GM03348 (cell line): Measurements from ENCODE around the gene AGPS.
"Not testable (repeated sequence)": the region's sequence is repeated elsewhere in the genome, so short reads cannot be mapped to it uniquely, and the experiment has no call there.

Experiments used
- DNase-seq: peaks from one replicate; pipeline ENCODE4 v3.0.0; 2012; ENCODE audit warnings: low spot score

AGPS gene

DNA sequence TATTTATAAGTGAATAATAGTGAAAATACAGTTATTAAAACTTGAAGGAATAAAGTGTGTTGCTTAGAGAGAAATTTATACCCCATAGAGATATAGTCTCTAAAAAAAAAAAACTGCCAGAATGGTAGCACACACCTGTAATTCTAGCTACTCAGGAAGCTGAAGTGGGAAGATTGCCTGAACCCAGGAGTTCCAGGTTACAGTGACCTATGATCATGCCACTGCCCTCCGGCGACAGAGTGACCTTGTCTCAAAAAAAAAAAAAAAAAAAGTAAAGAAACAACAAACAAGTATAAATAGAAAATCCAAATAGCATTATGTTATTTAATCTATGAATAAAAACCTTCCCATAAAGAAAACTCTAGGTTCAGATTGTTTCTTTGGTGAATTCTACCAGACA, 7.4 kb upstream of the AGPS start:
- no peak for DNase-seq

DNA sequence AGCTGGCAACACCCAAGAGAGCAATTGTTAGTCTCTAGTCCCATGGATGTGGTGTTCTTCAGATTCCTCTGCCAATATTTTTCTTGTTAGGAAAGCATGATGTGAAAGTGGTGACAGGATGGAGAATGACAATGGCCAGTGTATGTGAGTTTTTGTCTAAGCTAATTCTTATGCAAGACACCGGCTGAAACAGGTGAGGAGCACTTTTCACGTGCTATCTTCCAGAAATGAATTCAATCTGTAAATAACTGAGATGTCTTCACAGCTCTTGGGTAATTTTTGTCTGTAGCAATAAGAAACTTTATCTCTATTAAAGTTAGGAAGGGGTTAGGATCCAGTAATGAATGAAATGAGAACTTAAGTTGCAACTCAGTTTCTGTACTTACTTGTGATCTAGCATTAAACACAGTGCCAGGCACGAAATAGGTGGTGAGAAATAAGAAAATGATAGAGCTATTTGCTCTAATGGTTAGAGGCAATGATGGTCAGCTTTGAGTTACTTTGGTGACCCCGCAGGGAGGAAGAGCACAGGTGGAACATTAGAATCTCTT, 676 bp upstream of the AGPS start:
- DNase-seq, result no peak

DNA sequence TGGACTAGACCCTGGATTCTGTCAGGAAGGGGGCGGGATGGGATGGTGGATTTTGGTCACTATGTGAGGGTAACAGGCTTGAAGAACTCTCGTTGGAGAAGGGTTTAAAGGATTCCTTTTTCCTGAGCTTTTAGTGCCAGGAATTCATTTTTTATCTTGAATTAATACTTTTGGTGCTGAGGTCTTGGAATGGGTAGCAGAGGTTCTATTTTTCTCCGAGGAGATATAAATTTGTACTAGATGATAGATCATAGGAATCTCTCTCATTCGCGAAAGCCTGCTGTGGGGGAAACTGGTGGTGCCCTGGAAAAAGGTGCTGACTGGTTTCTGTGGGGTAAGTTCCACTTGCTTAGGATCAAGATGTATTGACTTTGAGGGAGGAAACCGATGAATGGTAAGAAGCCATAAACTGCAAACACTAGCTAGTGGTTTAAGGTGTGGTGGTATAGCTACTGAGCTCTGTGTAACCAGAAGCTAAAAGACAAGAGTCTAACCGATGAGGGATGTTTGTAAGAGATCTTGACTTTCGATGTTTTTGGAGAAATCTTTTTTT, 706 bp downstream of the AGPS start:
- peak; percentile 13 for DNase-seq

DNA sequence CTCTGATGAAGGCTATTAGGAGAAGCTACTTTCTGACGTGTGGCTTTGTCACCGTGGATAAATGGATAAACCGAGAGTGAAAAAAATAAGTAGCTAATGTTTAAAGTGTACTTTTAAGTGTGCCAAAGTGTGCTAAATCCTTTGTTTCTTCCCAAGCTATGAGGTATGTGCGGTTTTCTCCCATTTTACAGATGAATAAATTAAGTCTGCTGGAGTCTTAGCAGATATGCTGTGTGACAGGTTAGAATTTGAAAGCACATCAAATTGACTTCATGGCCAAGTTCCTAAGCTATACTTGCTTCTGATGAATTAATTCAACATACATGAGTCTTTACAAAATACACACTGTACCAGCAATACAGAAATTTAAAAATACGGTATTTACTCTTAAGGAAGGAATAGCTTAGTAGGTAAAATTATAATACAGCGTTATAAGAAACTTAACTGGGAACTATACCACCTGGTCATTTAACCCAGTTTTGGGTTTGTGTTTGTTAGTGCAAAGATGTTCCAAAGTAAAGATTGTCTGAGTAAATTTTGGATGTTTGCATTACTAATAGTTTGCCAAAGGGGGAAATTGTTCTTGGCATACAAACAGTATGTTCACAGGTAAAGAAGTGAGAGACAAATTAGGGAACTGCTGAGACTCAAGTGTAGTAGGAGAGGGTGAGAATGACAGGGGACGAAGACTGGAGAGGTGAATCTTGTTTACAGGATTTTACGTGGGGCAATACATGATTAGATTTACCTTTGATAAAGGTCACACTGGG, 1.4 kb downstream of the AGPS start:
- no peak for DNase-seq

DNA sequence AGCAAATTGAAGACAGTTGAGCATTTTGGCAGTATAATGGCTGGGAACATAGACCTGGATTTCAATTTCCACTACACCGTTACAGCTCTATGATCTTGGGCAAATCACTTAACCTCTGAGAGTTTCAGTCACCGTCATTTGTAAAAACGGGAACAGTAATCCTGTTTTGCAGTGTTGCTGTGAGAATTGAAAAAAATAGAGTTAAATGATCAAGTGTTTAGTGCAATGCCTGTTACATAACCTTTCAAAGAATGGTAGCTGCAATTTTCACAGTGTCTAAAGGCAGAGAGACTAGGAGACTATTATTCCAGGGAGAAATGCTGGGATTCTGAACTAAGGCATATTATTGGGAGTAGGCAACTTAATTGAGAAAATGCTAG, 2.0 kb downstream of the AGPS start:
- no peak for DNase-seq

DNA sequence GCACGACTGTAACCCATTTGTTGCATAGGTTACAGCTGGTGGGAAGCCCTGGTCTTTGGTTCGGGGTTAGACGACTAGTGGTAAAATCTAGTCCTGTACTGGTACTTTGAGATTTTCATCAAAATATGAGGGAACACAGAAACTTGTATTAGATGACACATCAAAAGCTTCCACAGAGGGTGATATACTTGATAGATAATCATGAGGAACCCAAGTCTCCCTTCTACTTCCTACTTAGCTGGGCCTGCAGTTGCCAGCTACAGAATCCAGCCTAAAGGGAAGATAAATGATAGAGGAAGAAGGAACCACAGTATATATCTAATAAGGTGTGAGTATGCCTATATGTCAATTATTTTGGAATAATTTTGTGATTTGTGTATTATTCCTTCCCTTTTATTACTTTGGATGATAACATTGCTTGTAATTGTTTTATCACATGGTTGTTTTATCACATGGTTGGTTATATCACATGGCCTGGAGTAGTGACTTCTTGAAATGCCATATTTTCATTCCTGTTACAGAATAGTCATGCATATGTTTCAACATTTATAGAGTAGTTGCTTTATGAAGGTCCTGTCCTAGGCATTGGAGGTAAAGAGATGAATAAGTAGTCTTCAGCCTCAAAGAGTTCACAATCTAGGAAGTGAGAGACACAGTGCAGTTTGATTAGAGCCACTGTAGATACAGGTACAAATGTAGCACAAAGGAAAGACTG, 2.9 kb downstream of the AGPS start:
- DNase-seq, result no peak

DNA sequence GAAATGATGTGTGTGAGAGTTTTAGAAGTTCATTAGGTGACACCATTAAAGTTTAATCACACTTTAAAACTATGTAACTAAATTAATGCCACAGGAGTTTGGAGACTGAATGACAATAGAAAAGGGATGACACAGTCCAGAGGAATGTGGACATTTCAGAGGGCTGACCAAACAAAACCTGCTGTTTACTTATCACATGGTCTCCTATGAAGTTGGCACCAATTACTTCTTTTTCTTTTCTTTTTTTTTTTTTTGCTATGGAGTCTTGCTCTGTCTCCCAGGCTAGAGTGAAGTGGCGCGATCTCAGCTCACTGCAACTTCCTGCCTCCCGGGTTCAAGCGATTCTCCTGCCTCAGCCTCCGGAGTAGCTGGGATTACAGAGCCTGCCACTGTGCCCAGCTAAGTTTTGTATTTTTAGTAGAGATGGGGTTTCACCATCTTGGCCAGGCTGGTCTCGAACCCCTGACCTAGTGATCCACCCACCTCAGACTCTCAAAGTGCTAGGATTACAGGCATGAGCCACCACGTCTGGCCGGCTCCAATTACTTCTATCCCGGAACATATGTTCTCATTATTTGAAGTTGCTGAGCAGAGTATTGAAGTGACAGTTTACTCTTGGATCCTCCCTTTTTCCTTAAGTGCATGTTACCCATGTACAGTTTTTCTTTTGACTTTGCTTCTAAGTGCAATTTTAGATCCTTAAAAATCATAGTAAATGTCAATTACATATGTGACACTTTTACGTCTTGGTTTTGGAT, 4.3 kb downstream of the AGPS start:
- DNase-seq, result peak; percentile 57

DNA sequence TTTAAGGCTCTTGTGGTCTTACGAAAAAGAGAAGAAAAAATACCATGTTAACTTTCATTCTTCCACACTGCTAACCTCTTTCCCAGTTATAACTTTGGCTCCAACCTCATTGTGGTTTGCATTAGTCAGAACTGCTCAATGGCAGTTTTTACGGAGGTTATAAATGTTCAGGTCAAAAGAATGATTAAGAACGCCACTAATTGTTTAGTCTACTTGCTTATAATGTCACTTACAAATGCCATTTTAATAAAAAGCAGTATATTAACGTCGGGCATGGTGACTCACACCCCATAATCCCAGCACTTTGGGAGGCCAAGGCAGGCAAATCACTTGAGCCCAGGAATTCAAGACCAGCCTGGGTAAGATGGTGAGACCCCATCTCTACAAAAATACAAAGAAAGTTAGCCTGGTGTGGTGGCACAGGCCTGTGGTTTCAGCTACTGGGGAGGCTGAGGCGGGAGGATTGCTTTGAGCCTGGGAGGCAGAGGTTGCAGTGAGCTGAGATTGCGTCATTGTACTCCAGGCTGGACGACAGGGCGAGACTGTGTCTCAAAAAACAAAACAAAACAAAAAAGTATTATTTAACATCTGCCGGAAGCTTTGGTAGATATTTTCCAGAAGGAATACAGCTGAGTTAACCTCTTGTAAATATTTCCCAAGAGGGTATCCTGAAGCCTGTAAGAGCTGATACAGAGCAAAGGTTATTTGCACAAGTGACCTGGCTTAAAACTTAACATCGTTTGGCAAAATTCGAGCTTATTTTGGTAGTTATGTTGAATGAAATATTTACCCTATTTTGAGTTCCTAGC, 5.1 kb downstream of the AGPS start:
- DNase-seq, result peak; percentile 67

DNA sequence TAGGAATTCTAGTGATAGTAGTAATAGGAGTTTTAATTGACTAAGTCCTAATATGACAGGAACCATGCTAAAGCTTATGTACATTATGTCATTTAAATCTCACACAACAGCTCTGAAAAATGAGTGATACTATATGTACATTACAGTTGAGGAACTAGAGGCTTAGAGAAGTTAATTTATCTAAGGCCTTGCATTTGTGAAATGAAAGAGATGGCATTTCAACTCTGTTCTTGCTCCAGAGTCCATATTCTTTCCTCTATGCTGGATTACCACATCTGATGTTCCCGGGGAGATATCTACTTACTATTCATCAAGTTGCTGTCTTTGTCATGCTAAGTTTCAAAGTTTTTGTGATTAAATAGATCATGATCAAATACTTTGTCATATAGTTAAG, 5.7 kb downstream of the AGPS start:
- DNase-seq, result no peak

DNA sequence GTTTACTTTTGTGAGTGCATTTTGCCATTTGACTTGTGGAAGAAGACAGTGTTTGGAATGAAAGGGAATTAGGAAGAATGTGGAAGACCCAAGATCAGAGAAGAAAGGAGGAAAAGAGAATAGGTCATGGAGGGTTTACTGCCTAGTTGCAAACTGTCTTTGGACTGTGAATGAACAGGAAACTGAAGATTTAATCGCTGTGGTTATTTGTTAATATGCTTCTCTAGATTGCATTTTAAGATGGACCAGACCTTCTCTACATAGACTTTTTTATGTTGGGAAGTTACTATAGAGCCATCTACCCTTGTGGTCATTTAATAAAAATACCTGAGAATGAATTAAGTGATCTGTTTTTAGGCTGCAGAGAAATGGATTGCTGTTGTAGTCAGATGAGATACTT, 6.2 kb downstream of the AGPS start:
- DNase-seq, result no peak

DNA sequence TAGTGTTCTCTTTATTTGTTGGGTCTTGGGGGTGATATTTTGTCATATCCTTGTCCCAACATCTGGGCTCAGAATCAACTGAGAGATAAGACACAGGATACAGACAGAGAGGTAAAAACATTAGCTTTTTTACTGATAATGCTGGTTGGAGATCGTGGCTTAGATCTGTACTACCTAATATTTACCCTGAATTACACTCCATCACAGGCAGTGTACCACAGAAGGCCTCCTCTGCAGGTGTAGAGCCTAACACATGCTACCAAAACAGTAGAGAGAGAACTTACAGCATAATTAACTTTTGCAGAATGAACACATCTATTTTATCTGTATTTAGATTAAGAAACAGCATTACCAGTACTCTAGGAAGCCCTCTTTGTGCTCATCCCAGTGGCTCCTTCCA, 6.8 kb downstream of the AGPS start:
- no peak for DNase-seq

DNA sequence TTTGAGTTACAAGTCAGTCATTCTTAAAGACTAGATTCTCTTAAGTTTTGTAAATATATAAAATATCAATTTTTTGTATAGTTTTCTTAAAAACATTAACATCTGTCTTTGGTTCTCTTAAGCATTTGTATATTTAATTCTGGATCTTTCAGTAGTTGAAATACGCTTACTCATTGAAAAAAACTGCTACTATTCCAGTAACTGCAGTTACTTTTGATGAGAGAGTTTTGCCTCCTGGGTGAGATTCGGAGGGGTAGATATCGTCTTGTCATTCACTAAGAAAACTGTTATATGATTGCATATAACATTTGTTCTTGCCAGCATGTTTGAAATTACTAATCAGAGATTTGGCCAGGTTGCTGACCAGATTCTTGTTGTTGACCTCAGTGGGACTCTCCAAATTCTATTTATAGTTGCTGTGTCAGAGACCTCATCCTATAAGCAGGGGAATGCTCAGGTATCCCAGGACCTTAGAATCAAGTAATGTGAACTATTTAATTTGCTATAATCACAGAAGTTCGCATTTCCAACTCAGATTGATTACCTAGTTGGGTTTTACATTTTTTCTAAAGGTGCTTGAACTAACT, 7.9 kb downstream of the AGPS start:
- no peak for DNase-seq

DNA sequence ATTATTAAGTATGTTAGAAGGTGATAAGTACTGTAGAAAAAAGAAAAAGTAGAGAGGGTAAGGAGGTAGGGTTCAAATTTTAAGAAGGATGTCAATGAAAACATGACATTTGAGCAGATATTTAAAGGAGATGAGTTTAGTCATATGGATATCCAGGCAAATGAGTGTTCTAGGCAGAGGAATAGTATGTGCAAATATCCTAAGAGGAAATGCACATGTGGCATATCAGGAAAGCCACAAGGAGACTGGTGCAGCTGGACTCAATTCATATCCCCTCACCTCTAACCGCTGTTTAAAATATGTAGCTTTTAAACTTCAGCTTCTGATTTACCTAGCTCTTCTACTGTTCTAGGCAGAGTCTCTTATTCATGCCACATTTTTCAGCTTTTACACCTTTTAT, 9.5 kb downstream of the AGPS start:
- DNase-seq, result no peak

DNA sequence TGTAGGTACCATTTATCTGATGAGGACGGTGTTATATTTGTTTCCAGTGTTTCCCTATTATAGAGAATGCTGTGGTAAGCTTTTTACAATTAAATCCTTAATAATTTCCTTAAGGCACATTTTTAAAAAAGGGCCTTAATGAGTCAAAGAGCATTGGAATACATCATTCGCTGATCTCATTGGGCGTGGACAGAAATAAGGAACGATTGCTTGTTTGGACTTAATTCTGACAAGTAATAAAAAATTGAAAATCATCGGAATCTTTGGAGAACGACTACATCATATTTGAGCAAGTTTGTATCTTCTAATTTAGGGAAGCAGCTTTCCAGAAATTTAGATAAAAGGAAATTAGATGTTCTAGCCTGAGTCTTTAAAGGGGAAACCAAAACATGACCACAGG, 11.3 kb downstream of the AGPS start:
- peak; percentile 17 for DNase-seq

DNA sequence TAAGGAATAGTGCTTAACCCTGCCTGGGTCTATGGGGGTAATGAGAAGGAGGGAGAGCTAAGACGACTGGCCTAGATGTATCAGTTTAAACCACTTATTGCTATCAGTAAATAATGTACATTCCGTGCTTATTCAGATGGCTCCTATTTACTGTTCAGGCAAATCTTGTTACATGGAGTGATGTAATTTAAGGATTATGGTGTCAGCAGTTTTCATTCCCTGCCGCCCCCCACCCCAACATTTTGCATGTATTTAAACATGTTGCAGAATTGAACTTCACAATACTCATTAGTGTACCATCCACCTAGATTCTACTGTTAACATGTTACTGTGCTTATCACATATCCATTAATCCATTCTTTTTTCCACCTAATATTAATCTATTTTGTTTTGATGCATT, 11.7 kb downstream of the AGPS start:
- DNase-seq, result no peak

DNA sequence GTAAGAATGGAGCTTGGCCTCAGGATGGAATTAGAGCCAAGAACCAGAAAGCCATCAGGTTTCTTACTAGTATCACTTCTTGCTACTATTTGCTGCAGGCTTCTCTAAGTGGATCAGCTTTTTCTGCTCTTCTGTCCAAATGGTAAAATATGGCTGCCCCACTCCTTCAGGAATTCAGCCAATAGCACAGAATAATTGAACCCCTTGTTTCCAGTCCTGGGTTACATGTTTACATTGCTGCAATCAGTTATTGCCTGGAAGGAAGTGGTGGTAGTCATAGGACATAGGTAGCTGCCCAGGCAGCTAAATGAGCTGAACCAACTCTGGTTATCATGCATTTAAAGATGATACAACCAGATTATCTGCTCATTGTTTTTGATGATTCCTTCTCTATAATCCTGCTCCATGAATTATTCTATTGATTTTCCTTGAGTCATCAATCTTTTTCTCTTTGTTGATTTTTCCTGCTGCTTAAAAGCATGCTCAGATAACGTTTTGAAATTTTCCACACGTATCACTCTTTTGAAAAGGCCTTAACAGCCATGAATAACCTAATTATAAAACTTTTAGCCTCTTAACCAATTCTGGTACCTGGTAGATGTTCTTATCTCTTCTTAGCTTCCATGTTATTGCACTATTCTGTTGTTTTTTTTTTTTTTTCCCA, 12.6 kb downstream of the AGPS start:
- DNase-seq, result no peak

DNA sequence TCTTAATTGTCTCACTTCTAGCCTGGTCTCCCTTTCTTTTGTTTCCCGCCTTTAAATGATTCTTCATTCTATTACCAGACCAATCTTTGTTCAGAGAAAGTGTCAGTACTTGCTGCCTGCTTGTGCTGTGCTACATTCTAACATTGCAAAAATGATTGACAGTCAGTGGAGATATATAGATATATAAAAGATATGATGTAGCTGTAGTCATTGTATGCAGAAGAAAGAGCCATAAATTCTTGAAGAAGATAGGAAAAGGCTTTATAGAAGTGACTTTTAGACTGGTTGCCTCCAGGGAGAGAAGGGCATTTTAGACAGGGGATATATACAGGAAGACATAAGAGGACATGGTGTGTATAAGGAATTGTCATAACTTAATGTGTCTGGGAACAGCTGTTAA, 13.6 kb downstream of the AGPS start:
- DNase-seq, result no peak

DNA sequence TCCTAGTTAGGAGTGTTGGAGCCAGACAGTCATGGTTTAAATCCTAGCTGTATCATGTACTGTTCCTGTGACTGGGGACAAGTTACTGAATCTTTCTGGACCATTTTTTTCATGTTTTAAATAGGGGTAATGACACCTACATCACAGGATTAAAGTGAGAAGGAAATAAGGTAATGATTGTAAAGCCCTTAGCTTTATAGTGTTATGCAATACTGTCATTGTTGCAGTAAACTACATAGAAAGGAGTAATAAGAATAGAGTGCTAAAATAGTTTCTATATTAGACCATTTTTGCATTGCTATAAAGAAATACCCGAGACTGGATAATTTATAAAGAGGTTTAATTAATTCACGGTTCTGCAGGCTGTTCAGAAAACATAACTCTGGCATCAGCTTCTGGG, 14.5 kb downstream of the AGPS start:
- no peak for DNase-seq

DNA sequence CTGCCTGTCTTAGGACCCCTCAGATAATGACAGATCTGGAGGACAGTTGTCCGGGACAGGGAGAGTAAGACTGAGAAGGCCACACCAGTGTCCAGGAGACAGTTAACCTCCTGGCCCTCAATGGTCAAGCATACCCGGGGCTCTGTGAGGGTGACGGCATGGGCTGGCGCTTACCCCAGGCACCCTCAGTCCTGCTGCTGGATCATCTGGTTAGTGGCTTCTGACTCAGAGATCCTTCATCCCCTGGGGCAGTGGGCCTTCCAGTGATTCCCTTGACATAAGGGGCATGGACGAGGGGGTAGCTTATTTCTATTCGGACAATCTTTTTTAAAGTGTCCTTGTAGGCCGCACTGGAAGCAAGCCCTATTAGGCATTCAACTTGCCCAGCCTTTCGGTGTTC, 18.1 kb downstream of the AGPS start:
- DNase-seq, result not testable (repeated sequence)

DNA sequence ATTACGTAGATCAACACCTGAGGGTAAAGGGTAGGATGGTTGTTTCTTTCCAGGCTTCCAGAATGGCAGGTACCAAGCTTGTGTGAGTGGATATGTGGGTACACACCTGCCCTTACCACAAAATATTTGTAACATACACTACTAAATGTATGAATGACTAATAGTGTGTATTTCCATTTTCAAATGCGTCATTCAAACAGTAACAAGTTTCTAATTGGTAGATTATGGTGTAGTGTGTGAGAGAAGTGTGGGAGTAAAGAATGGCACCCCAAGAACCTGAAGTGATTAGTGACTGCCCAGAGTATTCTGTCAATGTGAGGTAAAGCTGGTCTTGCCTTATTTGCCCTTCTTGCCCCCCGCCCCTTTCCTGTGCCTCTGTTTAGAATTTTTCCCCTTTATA, 21.1 kb downstream of the AGPS start:
- no peak for DNase-seq

DNA sequence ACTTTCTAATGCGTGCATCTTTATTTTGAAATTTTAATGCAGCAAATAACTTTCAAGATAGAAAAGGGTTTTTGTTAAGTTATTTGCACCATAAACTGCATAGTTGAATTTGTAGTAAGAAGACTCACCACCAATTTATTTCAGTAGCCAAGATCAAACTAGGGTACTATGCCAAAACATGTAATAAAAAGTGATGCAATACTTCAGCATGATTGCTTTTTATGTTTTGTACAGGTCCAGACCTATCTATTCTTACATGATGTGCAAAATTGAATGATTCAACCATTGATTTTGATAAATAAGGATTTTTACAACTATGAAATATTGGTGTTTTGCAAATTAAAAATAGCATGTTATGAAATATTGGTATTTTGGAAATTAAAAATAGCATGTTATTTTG, 26.7 kb downstream of the AGPS start:
- DNase-seq, result peak; percentile 31
